AG09309 (cell line): ENCODE measurements around the gene PPP1R9B.

Experiments used
- DNase-seq: peaks from one replicate; pipeline ENCODE4 v3.0.0-alpha.2; 2010; ENCODE audit warnings: low read depth
- H3K4me3 ChIP-seq: 2 replicates; pipeline ENCODE4 v1.5.1; 2011; ENCODE audit warnings: mild to moderate bottlenecking, low read depth, low read length, moderate library complexity; ENCODE audit not compliant: control insufficient read depth
- TF ChIP-seq, protein P1 (sequence below): IDR thresholded peaks from 2 replicates; pipeline ENCODE4 v1.5.1; 2011; ENCODE audit warnings: mild to moderate bottlenecking, low read depth, low read length, inconsistent platforms; ENCODE audit not compliant: insufficient read depth, control insufficient read depth; ENCODE audit errors: missing control alignments

Gene PPP1R9B

DNA sequence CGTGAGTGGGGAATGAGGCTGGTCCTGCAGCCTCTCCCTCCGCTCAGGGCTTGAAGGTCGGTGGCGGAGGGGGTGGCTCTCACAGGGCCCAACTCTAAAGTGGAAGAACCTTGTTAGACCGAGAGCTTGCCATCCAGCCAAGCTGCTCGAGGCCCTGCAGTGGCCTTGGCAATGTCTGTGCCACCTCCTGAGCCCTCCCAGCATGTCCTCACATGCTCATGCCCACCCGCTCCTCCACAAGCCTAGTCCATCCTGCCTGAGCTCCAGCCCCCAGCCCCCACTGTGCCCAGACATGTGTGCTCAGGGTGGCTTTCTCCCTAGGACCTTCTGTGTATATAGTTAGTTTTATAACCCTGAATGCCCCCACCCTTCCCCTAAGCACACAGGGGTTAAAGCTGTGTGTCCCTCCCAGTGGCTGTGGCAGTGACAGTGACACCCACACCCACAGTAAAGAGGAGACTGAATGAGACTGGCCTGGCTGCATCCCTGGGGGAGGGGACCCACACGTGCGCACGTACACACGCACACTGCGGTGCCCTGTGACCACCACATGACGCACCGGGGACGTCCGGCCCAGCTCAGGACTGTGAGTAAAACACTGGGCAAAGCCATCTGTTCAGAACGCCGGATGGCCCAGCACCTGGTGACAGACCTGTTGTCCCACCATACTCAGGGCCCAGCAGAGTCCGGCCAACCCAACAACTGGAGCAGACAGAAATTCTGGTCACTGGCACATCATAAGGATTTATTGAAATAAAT, 39.7 kb downstream of the PPP1R9B start:
- DNase-seq: no peak
- no peak overlapping the region for H3K4me3 ChIP-seq
- TF ChIP-seq, protein P1, sequence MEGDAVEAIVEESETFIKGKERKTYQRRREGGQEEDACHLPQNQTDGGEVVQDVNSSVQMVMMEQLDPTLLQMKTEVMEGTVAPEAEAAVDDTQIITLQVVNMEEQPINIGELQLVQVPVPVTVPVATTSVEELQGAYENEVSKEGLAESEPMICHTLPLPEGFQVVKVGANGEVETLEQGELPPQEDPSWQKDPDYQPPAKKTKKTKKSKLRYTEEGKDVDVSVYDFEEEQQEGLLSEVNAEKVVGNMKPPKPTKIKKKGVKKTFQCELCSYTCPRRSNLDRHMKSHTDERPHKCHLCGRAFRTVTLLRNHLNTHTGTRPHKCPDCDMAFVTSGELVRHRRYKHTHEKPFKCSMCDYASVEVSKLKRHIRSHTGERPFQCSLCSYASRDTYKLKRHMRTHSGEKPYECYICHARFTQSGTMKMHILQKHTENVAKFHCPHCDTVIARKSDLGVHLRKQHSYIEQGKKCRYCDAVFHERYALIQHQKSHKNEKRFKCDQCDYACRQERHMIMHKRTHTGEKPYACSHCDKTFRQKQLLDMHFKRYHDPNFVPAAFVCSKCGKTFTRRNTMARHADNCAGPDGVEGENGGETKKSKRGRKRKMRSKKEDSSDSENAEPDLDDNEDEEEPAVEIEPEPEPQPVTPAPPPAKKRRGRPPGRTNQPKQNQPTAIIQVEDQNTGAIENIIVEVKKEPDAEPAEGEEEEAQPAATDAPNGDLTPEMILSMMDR: no peak

DNA sequence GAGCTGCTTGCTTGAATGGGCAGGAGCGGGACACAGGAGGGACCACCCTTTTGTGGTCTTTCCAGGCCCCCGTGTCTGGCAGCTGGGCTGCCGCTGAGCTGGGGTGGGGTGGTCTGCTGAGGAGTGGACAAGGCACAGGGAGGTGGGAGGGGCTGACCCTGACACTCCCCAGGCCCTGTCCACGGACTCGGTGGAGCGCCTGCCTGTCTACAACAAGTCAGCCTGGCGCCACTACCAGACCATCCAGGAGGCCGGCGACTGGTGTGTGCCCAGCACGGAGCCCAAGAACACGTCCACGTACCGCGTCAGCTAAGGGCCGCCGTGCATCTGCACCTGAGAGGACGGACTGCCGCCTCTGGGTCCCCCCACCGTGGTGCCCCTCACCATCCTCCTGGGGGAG, 40.7 kb downstream of the PPP1R9B start:
- H3K4me3 ChIP-seq: no peak overlapping the region
- no peak for DNase-seq
- TF ChIP-seq, protein P1: no peak

DNA sequence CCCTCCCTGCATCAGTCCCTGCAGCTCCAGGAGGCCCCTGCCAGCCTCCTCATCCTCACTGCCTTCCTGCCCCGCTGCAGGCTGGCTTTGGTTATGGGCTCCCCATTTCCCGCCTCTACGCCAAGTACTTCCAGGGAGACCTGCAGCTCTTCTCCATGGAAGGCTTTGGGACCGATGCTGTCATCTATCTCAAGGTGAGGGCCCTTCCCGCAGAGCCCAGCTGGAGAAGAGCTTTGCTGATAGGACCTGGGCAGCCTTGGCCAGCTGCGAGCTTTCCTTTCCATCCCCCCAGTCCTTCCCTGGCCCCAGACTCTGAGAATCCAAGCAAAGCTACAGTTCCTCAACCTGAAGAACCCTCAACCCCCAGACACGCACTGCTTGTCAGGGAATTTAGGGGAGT, 41.3 kb downstream of the PPP1R9B start:
- no peak overlapping the region for H3K4me3 ChIP-seq
- no peak for DNase-seq
- TF ChIP-seq, protein P1: no peak

DNA sequence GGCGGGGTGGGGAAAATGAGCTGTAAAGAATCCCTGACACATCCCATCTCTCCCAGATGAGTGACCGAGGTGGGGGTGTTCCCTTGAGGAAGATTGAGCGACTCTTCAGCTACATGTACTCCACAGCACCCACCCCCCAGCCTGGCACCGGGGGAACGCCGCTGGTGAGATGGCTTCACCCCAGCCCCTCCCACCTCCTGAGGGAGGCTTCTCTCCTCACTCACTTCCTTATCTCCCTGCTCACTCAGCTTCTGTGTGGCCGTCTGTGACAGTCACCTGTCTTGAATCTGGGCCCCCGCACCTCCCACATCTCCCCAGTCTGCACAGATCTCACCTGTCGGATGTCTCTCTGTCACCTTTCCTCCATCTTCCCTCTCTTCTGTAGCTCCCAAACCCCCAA, 41.9 kb downstream of the PPP1R9B start:
- DNase-seq: no peak
- no peak overlapping the region for H3K4me3 ChIP-seq
- TF ChIP-seq, protein P1: no peak

DNA sequence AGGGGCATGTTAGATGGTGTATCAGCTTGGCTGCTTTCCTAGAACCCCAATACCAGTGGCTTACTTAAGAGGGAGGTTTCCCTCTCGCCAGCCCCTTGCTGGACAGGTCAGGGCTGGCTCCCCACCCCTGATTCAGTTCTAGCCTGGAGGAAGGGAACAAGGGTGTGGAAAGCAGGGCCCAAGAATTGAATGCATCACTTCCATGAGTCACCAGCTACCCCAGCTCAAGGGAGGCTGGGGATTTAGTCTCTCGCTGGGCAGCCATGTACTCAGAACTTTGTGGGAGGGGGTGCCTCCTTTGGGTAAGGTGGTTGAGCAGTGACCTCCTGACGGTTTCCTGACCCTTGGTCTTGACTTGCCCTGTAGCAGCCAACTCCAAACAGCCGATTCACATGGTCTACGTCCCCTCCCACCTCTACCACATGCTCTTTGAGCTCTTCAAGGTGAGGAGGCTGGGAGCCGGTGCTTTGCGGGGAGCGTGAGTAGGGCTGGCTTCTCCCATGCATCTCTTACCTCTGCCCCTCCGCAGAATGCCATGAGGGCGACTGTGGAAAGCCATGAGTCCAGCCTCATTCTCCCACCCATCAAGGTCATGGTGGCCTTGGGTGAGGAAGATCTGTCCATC, 42.6 kb downstream of the PPP1R9B start:
- no peak overlapping the region for H3K4me3 ChIP-seq
- no peak for DNase-seq
- TF ChIP-seq, protein P1: no peak

DNA sequence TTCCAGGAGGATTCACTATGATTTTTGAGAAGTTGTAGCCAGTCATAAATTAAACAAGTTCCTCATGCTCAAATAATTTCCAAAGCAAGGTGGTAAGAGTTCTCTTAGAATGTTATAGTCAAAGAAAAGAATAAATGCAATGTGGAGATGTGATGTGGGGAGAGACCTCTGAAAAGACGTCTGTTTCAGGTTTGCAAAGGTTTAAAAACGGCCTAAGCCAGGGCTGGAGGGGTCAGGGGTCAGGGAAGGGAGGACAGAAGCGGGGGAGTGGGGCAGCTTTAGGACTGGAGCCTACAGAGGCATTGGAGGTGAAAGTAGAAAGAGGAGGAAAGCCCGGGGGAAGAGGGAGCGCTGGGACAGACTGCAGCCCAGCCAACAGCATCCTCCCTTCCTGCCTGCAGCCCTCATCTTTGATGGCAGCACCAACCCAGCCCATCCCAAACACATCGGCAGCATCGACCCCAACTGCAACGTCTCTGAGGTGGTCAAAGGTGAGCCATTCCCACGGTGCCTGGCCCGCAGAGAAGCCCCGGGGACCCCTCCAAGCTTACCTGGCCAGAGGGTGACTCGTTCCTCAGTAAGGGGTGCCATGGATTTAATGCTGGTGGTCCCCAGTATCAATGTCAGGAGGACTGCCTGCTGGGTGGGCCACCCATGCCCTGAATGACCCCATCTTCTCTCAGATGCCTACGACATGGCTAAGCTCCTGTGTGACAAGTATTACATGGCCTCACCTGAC, 43.9 kb downstream of the PPP1R9B start:
- no peak overlapping the region for H3K4me3 ChIP-seq
- TF ChIP-seq, protein P1: no peak
- DNase-seq: no peak
